Sigmoid colon (tissue), 4 donors: ENCODE results near the gene WNT2B.

Experiments
- EP300 ChIP-seq, 4 donors: sonication (generic); formaldehyde crosslinking; IDR thresholded peaks; one replicate each; pipeline ENCODE4 v1.6.1; 2017; ENCODE audit warnings: antibody characterized with exemption in 4 of 4
- POLR2A ChIP-seq, 2 donors: fragments of 450-650 bp; IDR thresholded peaks; one replicate each; pipeline ENCODE4 v1.6.1; 2016; ENCODE audit warnings: antibody characterized with exemption in 2 of 2, mild to moderate bottlenecking in 2 of 2, moderate library complexity in 2 of 2
- POLR2AphosphoS5 ChIP-seq, 4 donors: sonication (generic); formaldehyde crosslinking; IDR thresholded peaks; one replicate each; pipeline ENCODE4 v1.6.1; 2017; ENCODE audit warnings: antibody characterized with exemption in 4 of 4
- TF ChIP-seq, protein P1 (sequence below), 4 experiments: fragments of 450-650 bp in 3 of 4; fragments of 200-600 bp in 1 of 4; IDR thresholded peaks; one replicate each; pipeline ENCODE4 v1.5.1; 2016 to 2019; ENCODE audit warnings: antibody characterized with exemption in 4 of 4, mild to moderate bottlenecking in 3 of 4, moderate library complexity in 2 of 4

DNA sequence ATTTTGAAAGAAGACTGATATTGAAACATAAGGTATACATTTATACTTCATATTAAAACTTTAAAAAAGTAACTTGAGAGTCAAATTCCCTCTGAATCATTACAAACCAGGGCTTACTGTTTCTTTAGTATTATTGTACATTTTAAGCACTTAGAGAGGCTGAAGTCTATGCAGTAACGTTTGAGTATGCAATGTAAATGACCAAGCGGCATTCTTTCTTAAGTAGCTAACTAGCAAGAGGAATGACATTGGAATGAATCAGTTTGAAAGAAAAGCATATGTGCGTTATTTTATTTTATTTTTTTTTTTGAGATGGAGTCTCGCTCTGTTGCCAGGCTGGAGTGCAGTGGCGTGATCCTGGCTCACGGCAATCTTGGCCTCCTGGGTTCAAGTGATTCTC lies 24.3 kb downstream of the WNT2B start:
- TF ChIP-seq POLR2A (IDR thresholded peaks at IDR 0.05) (no peak), POLR2AphosphoS5 (IDR thresholded peaks at IDR 0.05) (no peak), EP300 (IDR thresholded peaks at IDR 0.05) (no peak)
- TF ChIP-seq, protein P1, sequence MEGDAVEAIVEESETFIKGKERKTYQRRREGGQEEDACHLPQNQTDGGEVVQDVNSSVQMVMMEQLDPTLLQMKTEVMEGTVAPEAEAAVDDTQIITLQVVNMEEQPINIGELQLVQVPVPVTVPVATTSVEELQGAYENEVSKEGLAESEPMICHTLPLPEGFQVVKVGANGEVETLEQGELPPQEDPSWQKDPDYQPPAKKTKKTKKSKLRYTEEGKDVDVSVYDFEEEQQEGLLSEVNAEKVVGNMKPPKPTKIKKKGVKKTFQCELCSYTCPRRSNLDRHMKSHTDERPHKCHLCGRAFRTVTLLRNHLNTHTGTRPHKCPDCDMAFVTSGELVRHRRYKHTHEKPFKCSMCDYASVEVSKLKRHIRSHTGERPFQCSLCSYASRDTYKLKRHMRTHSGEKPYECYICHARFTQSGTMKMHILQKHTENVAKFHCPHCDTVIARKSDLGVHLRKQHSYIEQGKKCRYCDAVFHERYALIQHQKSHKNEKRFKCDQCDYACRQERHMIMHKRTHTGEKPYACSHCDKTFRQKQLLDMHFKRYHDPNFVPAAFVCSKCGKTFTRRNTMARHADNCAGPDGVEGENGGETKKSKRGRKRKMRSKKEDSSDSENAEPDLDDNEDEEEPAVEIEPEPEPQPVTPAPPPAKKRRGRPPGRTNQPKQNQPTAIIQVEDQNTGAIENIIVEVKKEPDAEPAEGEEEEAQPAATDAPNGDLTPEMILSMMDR (IDR thresholded peaks at IDR 0.05): no peak
